HepG2 (cell line): Measurements from ENCODE around the gene CDC42BPG.

ENCODE experiments used
- CREB1 ChIP-seq, 2 experiments: fragments of 450-650 bp in 1 of 2; IDR thresholded peaks; 2 replicates each; pipeline ENCODE4 v1.6.1; 2016 to 2017; ENCODE audit warnings: control low read depth in 1 of 2, mild to moderate bottlenecking in 1 of 2, missing compliant biosample characterization in 1 of 2, missing genetic modification characterization in 1 of 2
- CTCF ChIP-seq: sonication (generic); formaldehyde crosslinking; IDR thresholded peaks from 2 replicates; pipeline ENCODE4 v1.5.0; 2020; ENCODE audit warnings: mild to moderate bottlenecking, missing genetic modification reagents, moderate library complexity
- GTF2F1 ChIP-seq: fragments of 150-350 bp; IDR thresholded peaks from 2 replicates; pipeline ENCODE4 v1.6.1; 2014; ENCODE audit warnings: low read length
- IRF9 ChIP-seq: sonication (generic); formaldehyde crosslinking; IDR thresholded peaks from 2 replicates; pipeline ENCODE4 v1.8.0; 2022; ENCODE audit warnings: missing genetic modification reagents, mild to moderate bottlenecking, borderline replicate concordance
- KLF16 ChIP-seq, 2 experiments: sonication (generic) in 1 of 2; formaldehyde crosslinking in 1 of 2; IDR thresholded peaks; 2 replicates each; pipeline versions ENCODE4 v1.6.1 to v1.8.0; 2016 to 2023; ENCODE audit warnings: missing genetic modification reagents in 2 of 2, missing compliant biosample characterization in 1 of 2
- NFIC ChIP-seq: IDR thresholded peaks from 2 replicates; pipeline ENCODE4 v1.6.1; 2012; ENCODE audit warnings: mild to moderate bottlenecking, low read length, inconsistent platforms
- NFRKB ChIP-seq: fragments of 450-650 bp; IDR thresholded peaks from 2 replicates; pipeline ENCODE4 v1.6.1; 2017
- NR2F6 ChIP-seq, 2 experiments: IDR thresholded peaks; 2 replicates each; pipeline ENCODE4 v1.6.1; 2016; ENCODE audit warnings: antibody characterized with exemption in 1 of 2, mild to moderate bottlenecking in 1 of 2
- POLR2A ChIP-seq, 2 experiments: IDR thresholded peaks; 2 replicates each; pipeline ENCODE4 v1.6.1; 2011; ENCODE audit warnings: low read depth in 2 of 2, low read length in 2 of 2, mild to moderate bottlenecking in 1 of 2, moderate library complexity in 1 of 2; ENCODE audit not compliant: insufficient read depth in 1 of 2
- POLR2AphosphoS5 ChIP-seq: IDR thresholded peaks from 2 replicates; pipeline ENCODE4 v1.6.1; 2012; ENCODE audit warnings: low read depth, low read length
- TRIM24 ChIP-seq: sonication (generic); formaldehyde crosslinking; IDR thresholded peaks from 2 replicates; pipeline ENCODE4 v1.8.0; 2022; ENCODE audit warnings: mild to moderate bottlenecking, missing genetic modification reagents
- ZNF496 ChIP-seq: sonication (generic); formaldehyde crosslinking; IDR thresholded peaks from 2 replicates; pipeline ENCODE4 v1.8.1; 2023; ENCODE audit warnings: mild to moderate bottlenecking, moderate library complexity, missing genetic modification reagents; ENCODE audit not compliant: insufficient replicate concordance
- ZNF589 ChIP-seq: sonication (generic); formaldehyde crosslinking; conservative IDR thresholded peaks from 2 replicates; pipeline ENCODE4 v1.8.0; 2022; ENCODE audit warnings: mild to moderate bottlenecking, moderate library complexity, missing genetic modification reagents
- TF ChIP-seq, protein P1 (sequence below): sonication (generic); formaldehyde crosslinking; IDR thresholded peaks from 2 replicates; pipeline ENCODE4 v1.4.0; 2020; ENCODE audit warnings: missing genetic modification reagents

DNA sequence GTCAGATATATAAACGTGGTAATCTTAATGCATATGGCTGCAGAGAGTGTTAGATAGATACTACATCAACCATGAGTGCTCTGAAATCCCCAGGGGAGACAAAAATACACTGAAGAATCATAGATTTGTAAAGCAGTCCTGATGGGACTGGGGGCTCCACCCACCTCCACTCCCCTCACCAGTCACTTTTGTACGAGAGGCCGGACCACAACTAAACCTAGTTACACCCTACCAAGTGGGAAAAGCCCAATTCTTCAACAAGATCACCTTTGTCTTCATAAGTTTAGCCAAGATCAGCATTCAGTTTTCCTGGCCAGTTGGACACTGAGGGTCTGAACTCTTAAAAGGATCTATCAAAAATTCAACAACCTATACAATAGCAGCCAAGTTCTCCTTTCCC is 67.6 kb downstream of the CDC42BPG start:
- TF ChIP-seq CTCF (CRISPR knock-in tag) = no peak
- TF ChIP-seq ZNF589 (CRISPR knock-in tag) = no peak
- no peak for TF ChIP-seq POLR2AphosphoS5
- no peak for TF ChIP-seq POLR2A (IDR thresholded peaks at IDR 0.05; ENCODE audit: insufficient read depth in 1 of 2, low read depth in 2 of 2, low read length in 2 of 2)
- no peak for TF ChIP-seq CREB1 (IDR thresholded peaks at IDR 0.05)
- TF ChIP-seq CREB1 (CRISPR knock-in tag; IDR thresholded peaks at IDR 0.05) = no peak
- no peak for TF ChIP-seq ZNF496 (CRISPR knock-in tag)
- no peak for TF ChIP-seq GTF2F1
- TF ChIP-seq KLF16 (CRISPR knock-in tag; IDR thresholded peaks at IDR 0.05) = no peak
- TF ChIP-seq NFRKB = no peak
- TF ChIP-seq NFIC = no peak
- TF ChIP-seq NR2F6 (IDR thresholded peaks at IDR 0.05) = no peak
- no peak for TF ChIP-seq NR2F6 (CRISPR knock-in tag; IDR thresholded peaks at IDR 0.05)
- TF ChIP-seq IRF9 (CRISPR knock-in tag) = no peak
- TF ChIP-seq, protein P1, sequence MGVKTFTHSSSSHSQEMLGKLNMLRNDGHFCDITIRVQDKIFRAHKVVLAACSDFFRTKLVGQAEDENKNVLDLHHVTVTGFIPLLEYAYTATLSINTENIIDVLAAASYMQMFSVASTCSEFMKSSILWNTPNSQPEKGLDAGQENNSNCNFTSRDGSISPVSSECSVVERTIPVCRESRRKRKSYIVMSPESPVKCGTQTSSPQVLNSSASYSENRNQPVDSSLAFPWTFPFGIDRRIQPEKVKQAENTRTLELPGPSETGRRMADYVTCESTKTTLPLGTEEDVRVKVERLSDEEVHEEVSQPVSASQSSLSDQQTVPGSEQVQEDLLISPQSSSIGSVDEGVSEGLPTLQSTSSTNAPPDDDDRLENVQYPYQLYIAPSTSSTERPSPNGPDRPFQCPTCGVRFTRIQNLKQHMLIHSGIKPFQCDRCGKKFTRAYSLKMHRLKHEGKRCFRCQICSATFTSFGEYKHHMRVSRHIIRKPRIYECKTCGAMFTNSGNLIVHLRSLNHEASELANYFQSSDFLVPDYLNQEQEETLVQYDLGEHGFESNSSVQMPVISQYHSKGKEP = no peak
- TF ChIP-seq TRIM24 (CRISPR knock-in tag) = no peak
